ENCODE measurements around the gene PARK7.
"Not testable (repeated sequence)": the region's sequence is repeated elsewhere in the genome, so short reads cannot be mapped to it uniquely, and the experiment has no call there.

PARK7 gene

DNA sequence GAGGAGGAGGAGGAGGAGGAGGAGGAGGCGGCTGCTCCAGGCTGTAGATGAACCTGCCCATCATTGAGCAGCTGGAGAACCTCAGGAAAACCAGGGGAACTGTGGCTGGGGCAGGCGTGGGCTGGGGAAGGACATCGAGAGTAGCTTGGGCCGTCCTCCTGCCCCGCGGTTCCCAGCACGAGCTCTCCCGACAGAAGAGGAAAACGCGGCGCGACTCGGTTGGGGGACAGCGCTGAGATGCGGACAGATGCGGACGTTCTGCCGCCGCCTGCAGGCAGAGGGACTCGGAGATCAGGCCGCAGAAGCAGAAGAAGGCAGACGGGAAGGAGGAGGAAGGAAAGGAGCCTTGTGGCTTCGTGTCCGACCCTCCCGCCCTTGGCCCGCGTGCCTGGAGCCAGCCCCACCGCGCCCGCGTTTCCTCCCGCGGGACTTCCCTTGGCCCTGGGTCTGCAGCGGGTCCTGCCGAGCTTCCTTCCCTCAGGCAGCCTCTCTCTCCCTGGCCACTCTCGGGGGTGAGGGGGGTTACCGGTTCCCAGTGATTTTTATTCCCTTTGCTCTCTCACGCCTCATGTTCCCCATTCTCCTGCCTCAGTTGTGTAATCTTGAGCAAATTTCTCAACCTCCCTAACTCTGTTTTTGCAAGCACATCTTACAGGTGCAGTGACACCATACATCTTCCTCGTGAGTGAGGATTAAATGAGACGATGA is 19.1 kb upstream of the PARK7 start:
- Histone ChIP-seq H3K4me1 (ENCODE audit: insufficient read depth, poor library complexity, severe bottlenecking) (peaks cover 9% of the 10 kb centered on the region), H3K27me3 (ENCODE audit: insufficient read depth, poor library complexity, severe bottlenecking) (peaks cover 13% of the 10 kb centered on the region), H3K36me3 (ENCODE audit: low read depth) (no peaks in the 10 kb centered on the region), H3K27ac (ENCODE audit: poor library complexity, severe bottlenecking) (no peak overlapping the region), H3K4me3 (ENCODE audit: severe bottlenecking) (no peak overlapping the region), H3K9me3 (ENCODE audit: severe bottlenecking) (no peaks in the 10 kb centered on the region)
- DNase-seq (ENCODE audit: low spot score) = no peak
- peak; percentile 57 for ATAC-seq (ENCODE audit: low read depth)
- TF ChIP-seq, protein P1, sequence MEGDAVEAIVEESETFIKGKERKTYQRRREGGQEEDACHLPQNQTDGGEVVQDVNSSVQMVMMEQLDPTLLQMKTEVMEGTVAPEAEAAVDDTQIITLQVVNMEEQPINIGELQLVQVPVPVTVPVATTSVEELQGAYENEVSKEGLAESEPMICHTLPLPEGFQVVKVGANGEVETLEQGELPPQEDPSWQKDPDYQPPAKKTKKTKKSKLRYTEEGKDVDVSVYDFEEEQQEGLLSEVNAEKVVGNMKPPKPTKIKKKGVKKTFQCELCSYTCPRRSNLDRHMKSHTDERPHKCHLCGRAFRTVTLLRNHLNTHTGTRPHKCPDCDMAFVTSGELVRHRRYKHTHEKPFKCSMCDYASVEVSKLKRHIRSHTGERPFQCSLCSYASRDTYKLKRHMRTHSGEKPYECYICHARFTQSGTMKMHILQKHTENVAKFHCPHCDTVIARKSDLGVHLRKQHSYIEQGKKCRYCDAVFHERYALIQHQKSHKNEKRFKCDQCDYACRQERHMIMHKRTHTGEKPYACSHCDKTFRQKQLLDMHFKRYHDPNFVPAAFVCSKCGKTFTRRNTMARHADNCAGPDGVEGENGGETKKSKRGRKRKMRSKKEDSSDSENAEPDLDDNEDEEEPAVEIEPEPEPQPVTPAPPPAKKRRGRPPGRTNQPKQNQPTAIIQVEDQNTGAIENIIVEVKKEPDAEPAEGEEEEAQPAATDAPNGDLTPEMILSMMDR (IDR thresholded peaks at IDR 0.05; ENCODE audit: poor library complexity, severe bottlenecking) = peak; percentile 22

DNA sequence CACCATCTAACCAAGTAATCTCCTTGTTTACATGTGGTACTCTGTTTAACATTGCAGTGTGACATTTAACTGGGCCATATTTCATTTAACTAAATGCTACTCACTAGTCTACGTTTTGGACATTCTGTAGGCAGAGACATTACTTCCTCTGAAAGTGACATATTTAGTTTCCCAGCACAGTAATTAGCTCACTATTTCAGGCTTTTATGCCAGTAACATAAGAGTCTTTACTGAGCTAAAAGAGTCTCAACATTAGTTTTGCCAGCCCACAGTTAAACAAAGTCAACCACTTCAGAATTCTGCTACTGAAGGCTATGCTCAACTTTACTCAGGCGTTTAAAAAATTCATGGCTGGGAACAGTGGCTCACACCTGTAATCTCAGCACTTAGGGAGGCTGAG is 18.3 kb upstream of the PARK7 start:
- Histone ChIP-seq H3K36me3 (ENCODE audit: low read depth) (no peaks in the 10 kb centered on the region), H3K9me3 (ENCODE audit: severe bottlenecking) (no peaks in the 10 kb centered on the region), H3K4me1 (ENCODE audit: insufficient read depth, poor library complexity, severe bottlenecking) (peaks cover 9% of the 10 kb centered on the region), H3K4me3 (ENCODE audit: severe bottlenecking) (no peak overlapping the region), H3K27ac (ENCODE audit: poor library complexity, severe bottlenecking) (no peak overlapping the region), H3K27me3 (ENCODE audit: insufficient read depth, poor library complexity, severe bottlenecking) (peaks cover 13% of the 10 kb centered on the region)
- TF ChIP-seq, protein P1 (IDR thresholded peaks at IDR 0.05; ENCODE audit: poor library complexity, severe bottlenecking) = no peak
- DNase-seq (ENCODE audit: low spot score) (no peak), ATAC-seq (ENCODE audit: low read depth) (no peak)

DNA sequence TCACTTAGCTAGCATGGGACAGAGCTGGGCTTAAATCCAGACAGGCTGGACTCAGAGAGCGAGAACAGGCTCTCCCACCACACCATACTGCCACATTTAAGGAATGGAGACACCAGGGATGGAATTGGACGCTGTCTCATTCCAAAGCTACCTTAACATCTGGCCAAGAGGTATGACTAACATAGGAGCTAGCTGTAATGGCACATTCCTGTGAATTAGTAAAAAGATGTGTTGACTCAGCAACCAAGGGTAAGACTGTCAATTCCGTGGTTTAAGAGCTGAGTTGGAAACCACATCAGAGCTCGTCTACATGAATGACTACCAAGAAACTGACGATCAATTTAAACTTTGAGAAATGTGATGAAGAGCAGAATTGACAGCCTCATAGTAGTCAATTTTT is 12.6 kb upstream of the PARK7 start:
- Histone ChIP-seq H3K4me3 (ENCODE audit: severe bottlenecking) (no peak overlapping the region), H3K27ac (ENCODE audit: poor library complexity, severe bottlenecking) (peak overlapping the region; percentile 4), H3K4me1 (ENCODE audit: insufficient read depth, poor library complexity, severe bottlenecking) (peaks cover 4% of the 10 kb centered on the region), H3K36me3 (ENCODE audit: low read depth) (no peaks in the 10 kb centered on the region), H3K9me3 (ENCODE audit: severe bottlenecking) (no peaks in the 10 kb centered on the region), H3K27me3 (ENCODE audit: insufficient read depth, poor library complexity, severe bottlenecking) (no peaks in the 10 kb centered on the region)
- TF ChIP-seq, protein P1 (IDR thresholded peaks at IDR 0.05; ENCODE audit: poor library complexity, severe bottlenecking) = no peak
- ATAC-seq (ENCODE audit: low read depth) (peak; percentile 92), DNase-seq (ENCODE audit: low spot score) (no peak)

DNA sequence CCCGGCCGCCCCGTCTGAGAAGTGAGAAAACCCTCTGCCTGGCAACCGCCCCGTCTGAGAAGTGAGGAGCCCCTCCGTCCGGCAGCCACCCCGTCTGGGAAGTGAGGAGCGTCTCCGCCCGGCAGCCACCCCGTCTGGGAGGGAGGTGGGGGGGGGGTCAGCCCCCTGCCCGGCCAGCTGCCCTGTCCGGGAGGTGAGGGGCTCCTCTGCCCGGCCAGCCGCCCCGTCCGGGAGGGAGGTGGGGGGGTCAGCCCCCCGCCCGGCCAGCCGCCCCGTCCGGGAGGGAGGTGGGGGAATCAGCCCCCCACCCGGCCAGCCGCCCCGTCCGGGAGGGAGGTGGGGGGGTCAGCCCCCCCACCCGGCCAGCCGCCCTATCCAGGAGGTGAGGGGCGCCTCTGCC is 8.7 kb upstream of the PARK7 start:
- H3K27ac ChIP-seq (ENCODE audit: poor library complexity, severe bottlenecking); H3K4me1 ChIP-seq (ENCODE audit: insufficient read depth, poor library complexity, severe bottlenecking); H3K4me3 ChIP-seq (ENCODE audit: severe bottlenecking); H3K9me3 ChIP-seq (ENCODE audit: severe bottlenecking); H3K27me3 ChIP-seq (ENCODE audit: insufficient read depth, poor library complexity, severe bottlenecking); H3K36me3 ChIP-seq (ENCODE audit: low read depth); ATAC-seq (ENCODE audit: low read depth); DNase-seq (ENCODE audit: low spot score): not testable (repeated sequence)

DNA sequence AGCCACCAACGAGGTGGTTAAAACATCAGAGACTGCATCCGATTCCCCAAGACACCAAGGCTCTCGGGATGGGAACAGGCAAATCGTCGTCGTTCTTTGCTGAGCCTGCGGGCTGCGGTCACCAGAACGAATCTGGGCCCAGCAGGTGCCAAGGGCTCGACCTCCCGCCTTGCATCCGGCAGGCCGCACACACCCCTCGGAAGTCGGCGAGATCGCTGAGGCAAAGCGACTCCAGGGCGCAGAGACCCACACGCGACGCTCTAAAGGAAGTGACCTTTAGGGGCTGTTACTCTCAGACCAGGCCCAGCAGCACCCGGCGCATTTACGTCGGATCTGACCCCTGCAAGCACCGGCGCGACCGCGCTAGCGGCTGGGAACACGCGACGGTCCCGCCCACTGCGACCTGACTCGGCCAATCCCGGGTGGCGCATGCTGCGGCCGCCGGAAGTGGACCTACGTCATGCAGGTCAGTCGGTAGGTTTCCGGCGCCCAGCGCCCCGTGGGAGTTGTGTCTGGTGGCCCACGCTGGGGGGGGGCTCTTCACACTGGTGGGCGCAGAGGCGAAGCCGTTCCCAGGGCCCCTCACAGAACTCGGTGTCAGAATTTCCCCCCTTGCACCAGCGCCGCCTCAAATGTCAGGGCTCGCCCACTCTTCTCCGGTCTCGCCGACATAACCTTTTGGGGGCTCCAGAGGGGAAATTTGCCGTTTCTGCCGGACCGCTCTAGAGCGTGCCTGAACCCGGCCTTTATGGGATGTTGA is 7.5 kb upstream of the PARK7 start:
- Histone ChIP-seq H3K27ac (ENCODE audit: poor library complexity, severe bottlenecking) (peak overlapping the region; percentile 28), H3K9me3 (ENCODE audit: severe bottlenecking) (no peaks in the 10 kb centered on the region), H3K4me3 (ENCODE audit: severe bottlenecking) (peak overlapping the region; percentile 61), H3K36me3 (ENCODE audit: low read depth) (no peaks in the 10 kb centered on the region), H3K4me1 (ENCODE audit: insufficient read depth, poor library complexity, severe bottlenecking) (peaks cover 4% of the 10 kb centered on the region), H3K27me3 (ENCODE audit: insufficient read depth, poor library complexity, severe bottlenecking) (no peaks in the 10 kb centered on the region)
- TF ChIP-seq, protein P1 (IDR thresholded peaks at IDR 0.05; ENCODE audit: poor library complexity, severe bottlenecking) = no peak
- ATAC-seq (ENCODE audit: low read depth) = peak; percentile 96
- peak; percentile 91 for DNase-seq (ENCODE audit: low spot score)
